ENCODE measurements around the gene USP14. TPM values are rescaled to one million over a fixed set of nuclear protein-coding genes. Genes with fewer than 3 reads are reported as not detected.

Gene USP14
- total RNA-seq, 1 donor from 2014 or later, result 22.9 TPM

DNA sequence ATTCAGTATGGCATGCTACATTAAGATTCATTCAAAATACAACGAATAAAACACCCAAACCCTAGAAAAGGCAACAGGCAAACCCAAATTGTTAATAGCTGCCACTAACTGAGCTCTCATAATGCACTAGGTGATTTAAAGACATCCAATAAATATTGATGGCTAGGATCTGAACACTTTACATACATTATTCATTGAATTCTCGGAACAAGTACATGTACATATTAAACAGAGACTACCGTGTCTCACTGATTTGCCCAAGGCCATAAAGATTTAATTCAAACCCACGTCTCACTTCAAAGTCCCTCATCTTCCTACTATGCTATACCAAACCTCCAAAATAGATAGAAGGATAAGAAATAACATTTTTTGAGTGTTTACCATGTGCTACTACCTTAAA, 67.4 kb downstream of the USP14 start:
- DNase-seq (ENCODE audit: low read depth, low spot score), result no peak

GRCh38 chr18:227374-227773, 69.0 kb downstream of the USP14 start:
- DNase-seq (ENCODE audit: low read depth, low spot score), result no peak

DNA sequence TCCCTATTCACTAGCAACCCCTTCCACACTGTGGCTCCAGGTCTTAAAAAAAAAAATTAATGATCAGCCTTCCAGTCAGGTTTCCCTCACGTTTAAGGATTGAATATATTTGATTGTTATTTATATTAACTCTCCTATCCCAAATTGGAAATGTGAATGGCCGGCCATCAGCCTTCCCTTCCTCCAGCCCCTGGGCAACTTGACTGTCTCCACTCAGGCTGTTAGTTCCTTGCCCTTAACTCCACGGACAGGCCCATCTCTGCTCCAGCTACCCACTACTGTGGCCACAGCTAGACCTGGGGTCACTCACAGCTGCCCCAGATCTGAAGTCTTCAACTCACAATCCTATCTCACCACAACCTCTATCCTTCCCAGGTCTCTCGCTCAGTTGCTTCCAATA, 69.5 kb downstream of the USP14 start:
- DNase-seq (ENCODE audit: low read depth, low spot score), result no peak

GRCh38 chr18:228586-228985, 70.2 kb downstream of the USP14 start:
- DNase-seq (ENCODE audit: low read depth, low spot score), result no peak

DNA sequence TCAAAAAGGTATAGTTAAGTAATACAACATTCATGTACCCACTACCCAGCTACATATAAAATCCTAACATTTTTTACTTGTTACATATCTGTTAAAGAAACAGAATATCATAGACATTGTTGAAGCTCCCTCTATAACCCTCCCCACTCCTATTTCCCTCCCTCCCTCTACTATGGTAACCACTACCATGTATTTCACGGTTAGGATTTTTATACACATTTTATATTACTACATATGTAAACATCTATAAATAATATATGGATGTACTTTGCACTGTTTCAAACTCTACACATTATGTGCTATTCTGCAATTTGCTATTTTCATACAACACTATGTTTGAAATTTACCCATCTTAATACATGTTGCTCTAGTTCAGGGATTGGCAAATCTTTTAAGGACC, 73.2 kb downstream of the USP14 start:
- no peak for DNase-seq (ENCODE audit: low read depth, low spot score)

- no peak for DNase-seq (ENCODE audit: low read depth, low spot score)
Observed at GRCh38 chr18:240175-240574, 81.8 kb downstream of the USP14 start.

GRCh38 chr18:245282-245847, 87.0 kb downstream of the USP14 start:
- no peak for DNase-seq (ENCODE audit: low read depth, low spot score)

GRCh38 chr18:248053-248452, 89.7 kb downstream of the USP14 start:
- DNase-seq (ENCODE audit: low read depth, low spot score), result no peak

GRCh38 chr18:250685-251084, 92.3 kb downstream of the USP14 start:
- DNase-seq (ENCODE audit: low read depth, low spot score), result no peak

GRCh38 chr18:251572-251971, 93.2 kb downstream of the USP14 start:
- no peak for DNase-seq (ENCODE audit: low read depth, low spot score)

- no peak for DNase-seq (ENCODE audit: low read depth, low spot score)
Observed at GRCh38 chr18:253121-253520, 94.8 kb downstream of the USP14 start.

GRCh38 chr18:255171-255570, 96.8 kb downstream of the USP14 start:
- no peak for DNase-seq (ENCODE audit: low read depth, low spot score)

- no peak for DNase-seq (ENCODE audit: low read depth, low spot score)
Observed at GRCh38 chr18:260547-260946, 102.2 kb downstream of the USP14 start.

DNA sequence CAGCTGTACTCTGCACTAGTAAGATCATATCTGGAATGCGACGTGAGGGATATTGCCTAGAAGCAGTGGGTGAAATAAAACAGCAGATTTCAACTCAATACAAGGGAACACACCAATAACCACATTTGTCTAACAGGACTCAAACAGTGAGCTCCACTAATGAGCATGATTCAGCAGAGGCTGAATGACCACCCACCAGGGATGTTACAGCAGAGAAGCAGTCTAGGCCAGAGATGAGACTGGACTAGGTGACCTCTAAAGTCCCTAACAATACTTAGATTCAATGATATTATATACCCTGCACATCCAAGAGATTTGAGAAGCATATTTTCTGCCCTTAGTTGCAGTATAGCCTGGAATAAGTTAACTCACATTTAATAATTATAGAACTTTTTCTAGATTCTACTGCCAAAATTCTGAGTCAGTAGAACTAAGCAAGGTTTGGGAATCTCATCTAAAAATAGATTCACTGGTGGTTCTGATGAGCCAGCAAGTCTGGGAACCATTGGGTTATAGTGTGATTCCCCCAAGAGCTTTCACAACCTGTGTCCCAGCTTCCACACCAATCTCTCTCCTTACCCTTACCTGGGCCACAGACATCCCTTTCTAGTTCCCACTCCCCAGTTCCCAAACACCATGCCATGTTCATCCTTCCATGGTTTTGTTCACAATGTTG, 103.2 kb downstream of the USP14 start:
- no peak for DNase-seq (ENCODE audit: low read depth, low spot score)

Other genes with a start within 250 kb of the USP14 start
- gene TUBB8B, start 108.9 kb upstream of the USP14 start, total RNA-seq, result not detected in 2 replicates
- 25.3 and 50.6 TPM in 2 replicates for gene THOC1, start 109.5 kb downstream of the USP14 start, total RNA-seq

All from pulmonary artery endothelial cell (primary cell).